Skeletal muscle satellite cell (primary cell): Measurements from ENCODE around the gene ZBTB40.

Source experiments
- H3K27me3 ChIP-seq: 2 replicates; pipeline ENCODE4 v1.7.0; 2013; ENCODE audit warnings: low read length; ENCODE audit not compliant: control insufficient read depth, insufficient read depth
- H3K36me3 ChIP-seq: 2 replicates; pipeline ENCODE4 v1.7.0; 2013; ENCODE audit warnings: mild to moderate bottlenecking, control low read depth, low read length; ENCODE audit not compliant: insufficient read depth
- H3K4me1 ChIP-seq: 2 replicates; pipeline ENCODE4 v1.7.0; 2013; ENCODE audit warnings: low read length; ENCODE audit not compliant: control insufficient read depth, insufficient read depth
- H3K4me2 ChIP-seq: 2 replicates; pipeline ENCODE4 v1.7.0; 2013; ENCODE audit warnings: mild to moderate bottlenecking, low read length
- H3K4me3 ChIP-seq: 2 replicates; pipeline ENCODE4 v1.7.0; 2013; ENCODE audit warnings: low read length
- H3K9ac ChIP-seq: 2 replicates; pipeline ENCODE4 v1.7.0; 2013; ENCODE audit warnings: mild to moderate bottlenecking, low read depth, low read length, moderate library complexity
- H3K9me3 ChIP-seq: replicated peaks from 2 replicates; pipeline ENCODE4 v1.7.0; 2013; ENCODE audit warnings: mild to moderate bottlenecking, control low read depth, low read length

ZBTB40 gene

GRCh38 chr1:22509815-22510214 is 58.2 kb downstream of the ZBTB40 start:
- H3K27me3 ChIP-seq, result no peaks in the 10 kb centered on the region
- H3K4me1 ChIP-seq, result peaks cover 9% of the 10 kb centered on the region
- H3K4me3 ChIP-seq, result no peak overlapping the region
- H3K9me3 ChIP-seq, result no peaks in the 10 kb centered on the region
- no peak overlapping the region for H3K9ac ChIP-seq
- H3K36me3 ChIP-seq, result peaks cover 41% of the 10 kb centered on the region
- no peak overlapping the region for H3K4me2 ChIP-seq

GRCh38 chr1:22512873-22513272 is 61.2 kb downstream of the ZBTB40 start:
- Histone ChIP-seq H3K36me3 (peaks cover 44% of the 10 kb centered on the region), H3K4me1 (peaks cover 9% of the 10 kb centered on the region)

DNA sequence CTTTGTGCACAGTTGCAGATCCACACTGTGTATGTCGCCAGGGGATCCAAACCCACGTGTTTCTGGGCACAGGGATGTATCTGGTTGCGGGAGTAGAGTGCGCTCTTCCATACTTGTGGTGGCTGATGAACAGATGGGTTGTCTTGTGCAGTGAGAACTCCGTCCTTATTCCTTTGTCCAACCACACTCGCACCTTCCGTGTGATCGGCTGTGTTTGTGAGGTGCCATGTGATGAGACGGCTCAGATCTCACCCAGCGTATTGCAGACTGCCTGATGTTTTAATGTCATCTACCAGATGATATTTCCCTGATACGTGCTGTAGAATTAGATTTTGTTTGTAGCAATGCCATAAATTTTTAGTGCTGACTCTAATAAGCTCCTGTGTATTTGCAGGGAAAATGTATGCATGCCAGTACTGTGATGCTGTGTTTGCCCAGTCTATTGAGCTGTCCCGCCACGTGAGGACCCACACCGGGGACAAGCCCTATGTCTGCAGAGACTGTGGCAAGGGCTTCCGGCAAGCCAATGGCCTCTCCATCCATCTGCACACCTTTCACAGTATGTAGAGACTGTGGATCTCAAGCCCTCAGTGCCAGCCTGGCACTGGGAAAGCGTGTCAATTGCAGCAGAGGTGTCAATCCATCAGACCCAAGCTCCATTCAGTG is 65.4 kb downstream of the ZBTB40 start:
- Histone ChIP-seq H3K4me2 (no peak overlapping the region), H3K36me3 (peaks cover 67% of the 10 kb centered on the region), H3K27me3 (no peaks in the 10 kb centered on the region), H3K4me3 (no peak overlapping the region), H3K9ac (no peak overlapping the region), H3K4me1 (no peaks in the 10 kb centered on the region), H3K9me3 (no peaks in the 10 kb centered on the region)

More at GRCh38 chr1:22512873-22513272, 61.2 kb downstream of the ZBTB40 start:
- Histone ChIP-seq H3K4me2 (no peak overlapping the region), H3K27me3 (no peaks in the 10 kb centered on the region), H3K9me3 (no peaks in the 10 kb centered on the region), H3K4me3 (no peak overlapping the region), H3K9ac (no peak overlapping the region)

GRCh38 chr1:22517956-22518355 is 66.3 kb downstream of the ZBTB40 start:
- H3K9ac ChIP-seq, result no peak overlapping the region
- H3K27me3 ChIP-seq, result no peaks in the 10 kb centered on the region
- no peak overlapping the region for H3K4me2 ChIP-seq
- H3K4me3 ChIP-seq, result no peak overlapping the region
- no peaks in the 10 kb centered on the region for H3K9me3 ChIP-seq
- H3K36me3 ChIP-seq, result peaks cover 69% of the 10 kb centered on the region
- no peaks in the 10 kb centered on the region for H3K4me1 ChIP-seq

DNA sequence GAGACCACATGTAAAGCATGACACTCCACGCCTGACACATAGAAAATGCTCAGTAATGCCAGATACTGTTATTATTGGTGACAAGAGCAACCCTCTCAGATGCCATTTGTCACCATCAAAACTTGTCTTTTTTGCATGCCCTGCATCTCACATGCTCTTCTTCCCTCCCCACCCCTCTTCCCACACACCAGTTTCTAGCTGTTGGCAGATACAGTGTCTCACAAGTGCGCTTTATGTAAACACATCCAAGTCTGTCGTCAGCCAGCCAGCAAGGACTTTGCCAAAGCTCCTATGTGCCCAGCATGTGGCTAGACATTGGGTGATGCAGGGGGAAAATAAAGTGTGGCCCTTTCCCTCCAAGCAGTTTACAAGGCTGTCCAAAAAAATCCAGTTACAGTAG is 66.7 kb downstream of the ZBTB40 start:
- Histone ChIP-seq H3K4me1 (no peaks in the 10 kb centered on the region), H3K27me3 (no peaks in the 10 kb centered on the region), H3K36me3 (peaks cover 69% of the 10 kb centered on the region), H3K9me3 (no peaks in the 10 kb centered on the region), H3K4me3 (no peak overlapping the region), H3K9ac (no peak overlapping the region), H3K4me2 (no peak overlapping the region)

- Histone ChIP-seq H3K9me3 (no peaks in the 10 kb centered on the region), H3K4me1 (no peaks in the 10 kb centered on the region), H3K36me3 (peaks cover 70% of the 10 kb centered on the region), H3K27me3 (no peaks in the 10 kb centered on the region), H3K4me3 (no peak overlapping the region), H3K4me2 (no peak overlapping the region), H3K9ac (no peak overlapping the region)
Measured at GRCh38 chr1:22520871-22521270, 69.2 kb downstream of the ZBTB40 start.

DNA sequence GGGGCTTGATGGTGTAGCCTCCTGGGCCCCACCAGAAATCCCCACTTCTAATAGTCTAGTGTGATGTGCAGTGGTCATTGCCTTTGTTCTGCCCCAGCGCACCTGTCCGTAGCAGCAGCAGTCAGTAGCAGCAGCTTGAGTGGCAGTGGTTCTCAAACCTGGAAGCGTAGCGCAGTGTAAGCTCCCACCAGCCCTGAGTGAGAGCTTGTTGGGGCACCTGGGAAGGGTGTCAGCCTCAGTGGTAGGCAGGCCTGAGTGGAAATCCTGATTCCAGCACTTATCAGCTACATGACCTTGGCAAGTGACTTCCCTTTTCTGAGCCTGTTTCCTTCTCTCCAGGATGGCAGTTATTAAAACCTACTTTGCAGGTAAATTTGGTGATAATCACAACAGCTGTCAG is 70.0 kb downstream of the ZBTB40 start:
- Histone ChIP-seq H3K36me3 (peaks cover 72% of the 10 kb centered on the region), H3K9ac (no peak overlapping the region), H3K27me3 (no peaks in the 10 kb centered on the region), H3K4me1 (no peaks in the 10 kb centered on the region), H3K9me3 (no peaks in the 10 kb centered on the region), H3K4me3 (no peak overlapping the region), H3K4me2 (no peak overlapping the region)

DNA sequence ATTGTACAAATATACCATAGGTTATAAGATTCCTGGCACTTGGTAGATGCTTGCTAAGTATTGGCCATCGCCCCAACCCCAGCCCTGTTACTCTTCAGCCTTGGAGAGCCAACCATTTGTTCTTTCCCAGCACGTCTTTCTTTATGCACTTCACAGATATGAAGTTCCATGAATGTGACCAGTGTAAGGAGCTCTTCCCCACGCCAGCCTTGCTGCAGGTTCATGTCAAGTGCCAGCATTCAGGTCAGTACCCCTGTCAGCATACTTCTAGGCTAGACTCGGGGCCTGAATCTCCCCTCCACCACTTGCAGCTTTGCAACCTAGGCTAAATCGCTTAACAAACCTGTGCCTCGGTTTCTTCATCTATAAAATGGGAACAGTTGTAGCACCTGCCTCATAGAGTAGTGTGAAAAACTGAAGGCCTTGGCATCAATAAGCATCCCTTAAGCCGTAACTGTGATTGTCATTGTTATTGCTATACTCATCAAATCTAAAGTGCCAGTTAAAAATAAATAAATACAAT is 70.6 kb downstream of the ZBTB40 start:
- Histone ChIP-seq H3K4me3 (no peak overlapping the region), H3K4me2 (no peak overlapping the region), H3K4me1 (no peaks in the 10 kb centered on the region), H3K9ac (no peak overlapping the region), H3K36me3 (peaks cover 72% of the 10 kb centered on the region), H3K9me3 (no peaks in the 10 kb centered on the region), H3K27me3 (no peaks in the 10 kb centered on the region)

- H3K4me1 ChIP-seq, result no peaks in the 10 kb centered on the region
- no peaks in the 10 kb centered on the region for H3K9me3 ChIP-seq
- no peaks in the 10 kb centered on the region for H3K27me3 ChIP-seq
- H3K4me2 ChIP-seq, result no peak overlapping the region
- H3K4me3 ChIP-seq, result no peak overlapping the region
- H3K36me3 ChIP-seq, result peaks cover 57% of the 10 kb centered on the region
- no peak overlapping the region for H3K9ac ChIP-seq
Measured at GRCh38 chr1:22524481-22524880, 72.8 kb downstream of the ZBTB40 start.

DNA sequence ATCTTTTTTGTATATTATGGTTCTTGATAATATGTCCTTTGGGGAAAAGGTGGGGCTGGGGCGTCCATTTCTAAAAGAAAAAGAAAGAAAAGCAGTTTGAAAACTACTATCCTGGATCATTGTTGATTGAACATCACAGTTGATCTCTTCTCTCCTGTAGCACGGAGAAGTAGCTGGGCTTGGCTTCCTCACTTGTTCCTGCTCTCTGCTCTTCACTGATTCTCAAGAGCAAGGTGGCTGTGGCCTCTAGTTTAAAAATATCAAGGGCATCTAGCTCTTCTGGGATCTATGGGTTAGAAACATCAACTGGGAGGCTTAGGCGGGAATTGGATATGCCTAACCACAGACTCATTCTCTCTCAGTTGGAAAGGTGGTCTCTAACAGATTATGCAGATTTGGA is 73.6 kb downstream of the ZBTB40 start:
- H3K9me3 ChIP-seq, result no peaks in the 10 kb centered on the region
- H3K4me2 ChIP-seq, result no peak overlapping the region
- H3K36me3 ChIP-seq, result peaks cover 49% of the 10 kb centered on the region
- H3K27me3 ChIP-seq, result no peaks in the 10 kb centered on the region
- H3K4me3 ChIP-seq, result no peak overlapping the region
- H3K4me1 ChIP-seq, result no peaks in the 10 kb centered on the region
- no peak overlapping the region for H3K9ac ChIP-seq

- no peaks in the 10 kb centered on the region for H3K27me3 ChIP-seq
- H3K4me2 ChIP-seq, result no peak overlapping the region
- H3K9me3 ChIP-seq, result no peaks in the 10 kb centered on the region
- H3K36me3 ChIP-seq, result peaks cover 45% of the 10 kb centered on the region
- no peak overlapping the region for H3K9ac ChIP-seq
- H3K4me1 ChIP-seq, result no peaks in the 10 kb centered on the region
- H3K4me3 ChIP-seq, result no peak overlapping the region
Measured at GRCh38 chr1:22525646-22526045, 74.0 kb downstream of the ZBTB40 start.

- H3K9me3 ChIP-seq, result no peaks in the 10 kb centered on the region
- H3K4me3 ChIP-seq, result no peak overlapping the region
- no peak overlapping the region for H3K9ac ChIP-seq
- peaks cover 43% of the 10 kb centered on the region for H3K36me3 ChIP-seq
- H3K4me1 ChIP-seq, result no peaks in the 10 kb centered on the region
- H3K27me3 ChIP-seq, result no peaks in the 10 kb centered on the region
- no peak overlapping the region for H3K4me2 ChIP-seq
Measured at GRCh38 chr1:22526098-22526497, 74.4 kb downstream of the ZBTB40 start.
